PC-3 (cell line): ENCODE results near the gene PRMT6. TPM values are rescaled to one million over a fixed set of nuclear protein-coding genes. Genes with fewer than 3 reads are reported as not detected.

Experiments
- ATAC-seq: fragments of 200-7000 bp; cut with Tn5 transposase; 2 replicates; pipeline ENCODE4 v1.9.1; 2020; ENCODE audit warnings: mild to moderate bottlenecking, moderate library complexity
- Bru-seq: library from RNA; stranded (reverse); fragments of 400-500 nt; gene quantifications from one replicate; lab custom pipeline; 2021; lab: Mats Ljungman, UMichigan
- BruChase-seq, 2 experiments: library from RNA; stranded (reverse); fragments of 400-500 nt; gene quantifications; one replicate each; lab custom pipeline; 2021; lab: Mats Ljungman, UMichigan
- BruUV-seq: library from RNA; stranded (reverse); fragments of 400-500 nt; replicated peaks from 2 replicates; lab custom pipeline; 2021; lab: Mats Ljungman, UMichigan
- CTCF ChIA-PET: fragments of 300-600 bp; sonication (Branson Sonifier 250); formaldehyde crosslinking; loops from one replicate; lab custom pipeline; 2022; ENCODE audit warnings: antibody characterized with exemption; lab: Charles Lee
- POLR2A ChIA-PET: fragments of 300-600 bp; sonication (Branson Sonifier 250); formaldehyde crosslinking; loops from one replicate; lab custom pipeline; 2022; ENCODE audit warnings: antibody characterized with exemption; ENCODE audit not compliant: unreplicated experiment; lab: Charles Lee
- DNase-seq: peaks from one replicate; pipeline ENCODE4 v3.0.0-alpha.2; 2015
- H2AFZ ChIP-seq: fragments of 300-600 bp; sonication (generic); 2 replicates; pipeline ENCODE4 v1.6.0; 2016; ENCODE audit warnings: antibody characterized with exemption, low read length
- H3F3A ChIP-seq: fragments of 300-600 bp; sonication (generic); one replicate; pipeline ENCODE4 v1.6.0; 2017; ENCODE audit warnings: antibody characterized with exemption, low read length, control low read depth, mild to moderate bottlenecking; ENCODE audit not compliant: unreplicated experiment
- H3K27ac ChIP-seq: fragments of 300-600 bp; sonication (generic); 2 replicates; pipeline ENCODE4 v1.5.1; 2016; ENCODE audit warnings: mild to moderate bottlenecking, low read length
- H3K27me3 ChIP-seq: fragments of 300-600 bp; sonication (generic); 2 replicates; pipeline ENCODE4 v1.6.1; 2016; ENCODE audit warnings: low read length, mixed read lengths
- H3K36me3 ChIP-seq: fragments of 300-600 bp; sonication (generic); 2 replicates; pipeline ENCODE4 v1.6.1; 2016; ENCODE audit warnings: low read depth, mixed run types, low read length, mixed read lengths
- H3K4me1 ChIP-seq: fragments of 300-600 bp; sonication (generic); 2 replicates; pipeline ENCODE4 v1.5.1; 2016; ENCODE audit warnings: low read length; ENCODE audit not compliant: insufficient read depth
- H3K4me2 ChIP-seq: fragments of 300-600 bp; sonication (generic); 2 replicates; pipeline ENCODE4 v1.6.0; 2016; ENCODE audit warnings: low read length
- H3K4me3 ChIP-seq: fragments of 300-600 bp; sonication (generic); 2 replicates; pipeline ENCODE4 v1.5.1; 2016; ENCODE audit warnings: mild to moderate bottlenecking, low read length, mixed read lengths
- H3K79me2 ChIP-seq: fragments of 300-600 bp; sonication (generic); 2 replicates; pipeline ENCODE4 v1.6.1; 2017; ENCODE audit warnings: low read length, mixed read lengths
- H3K9ac ChIP-seq: fragments of 300-600 bp; sonication (generic); 2 replicates; pipeline ENCODE4 v1.6.0; 2016; ENCODE audit warnings: mild to moderate bottlenecking, low read length
- H3K9me2 ChIP-seq: fragments of 300-600 bp; sonication (generic); replicated peaks from 2 replicates; pipeline ENCODE4 v1.6.1; 2016; ENCODE audit warnings: mixed run types, low read length, mixed read lengths
- H3K9me3 ChIP-seq: fragments of 300-600 bp; sonication (generic); 2 replicates; pipeline ENCODE4 v1.6.1; 2016; ENCODE audit warnings: low read length, mixed read lengths
- H4K20me1 ChIP-seq: fragments of 300-600 bp; sonication (generic); 2 replicates; pipeline ENCODE4 v1.6.1; 2016; ENCODE audit warnings: low read length, mixed read lengths
- CTCF ChIP-seq: fragments of 300-600 bp; sonication (generic); conservative IDR thresholded peaks from 2 replicates; pipeline ENCODE4 v1.5.1; 2017; ENCODE audit warnings: antibody characterized with exemption, low read depth, mild to moderate bottlenecking, low read length
- EZH2 ChIP-seq: fragments of 300-600 bp; sonication (generic); IDR thresholded peaks from one replicate; pipeline ENCODE4 v1.6.1; 2017; ENCODE audit warnings: antibody characterized with exemption, mild to moderate bottlenecking, low read length; ENCODE audit not compliant: unreplicated experiment
- EZH2phosphoT487 ChIP-seq: fragments of 300-600 bp; sonication (generic); IDR thresholded peaks from 2 replicates; pipeline ENCODE4 v1.6.1; 2018; ENCODE audit warnings: mild to moderate bottlenecking, antibody characterized with exemption, low read length, borderline replicate concordance
- intact Hi-C: fragments of 100-400 bp; cut with micrococcal nuclease; formaldehyde crosslinking; loops from 2 replicates; pipeline ENCODE4 v1.9.0; 2023
- long read RNA-seq: library from polyadenylated mRNA; unstranded; transcript quantifications from one replicate; pipeline ENCODE4 v2.0.0, GENCODE V29; 2021; ENCODE audit not compliant: unreplicated experiment
- total RNA-seq: library from RNA; depleted of rRNA; stranded (reverse); fragments of >200 nt; gene quantifications from 2 replicates; pipeline ENCODE4 v1.2.3, GENCODE V29; 2014; rRNA removed

The PRMT6 gene
- total RNA-seq (20.5 and 20.7 TPM in 2 replicates), Bru-seq, nascent RNA (percentile 83 among the genes with signal in this experiment), BruChase-seq, experiment 1, labeled RNA remaining after a 6-hour chase (percentile 90 among the genes with signal in this experiment), BruChase-seq, experiment 2, labeled RNA remaining after a 2-hour chase (percentile 94 among the genes with signal in this experiment)
- long read RNA-seq, transcript PRMT6-201 (1 exons, 2,616 nt) = major isoform, 84 of 87 reads
- long read RNA-seq, partial matches to known transcripts = 0 of 87 reads
- long read RNA-seq, other reads (novel, unspliced or antisense) = 3 of 87 reads

GRCh38 chr1:107056426-107057196 is at the start of gene PRMT6:
Gene PRMT6 (plus strand): TSS chr1:107056674. CDS start chr1:107056716, 42 bp downstream.
- ChIA-PET POLR2A (interaction anchor here (0.5 to 0.6 kb wide), 2 partner anchors 20 to 84 kb away, joined by 3 to 4 read pairs; no protein-coding TSS in a partner anchor), CTCF (interaction anchor here (0.6 to 1.2 kb wide), 2 partner anchors 85 to 86 kb away, joined by 3 to 4 read pairs; no protein-coding TSS in a partner anchor)
- peak within 1 kb of the TSS; percentile 99 for H3K4me2 ChIP-seq
- no peaks in the 10 kb centered on the region for H3K9me3 ChIP-seq
- H3K9ac ChIP-seq = peak within 1 kb of the TSS; percentile 92
- peaks cover 37% of the 10 kb centered on the region for H3K79me2 ChIP-seq
- H3K4me3 ChIP-seq = peak within 1 kb of the TSS; percentile 97
- TSS peak; percentile 81 for BruUV-seq
- intact Hi-C loops = no loop called here
- H3K36me3 ChIP-seq = peaks cover 10% of the 10 kb centered on the region
- no peaks in the 10 kb centered on the region for H4K20me1 ChIP-seq
- H3K27ac ChIP-seq = peak within 1 kb of the TSS; percentile 36
- peak; percentile 88 for ATAC-seq
- H3K27me3 ChIP-seq = no peaks in the 10 kb centered on the region
- H3K9me2 ChIP-seq = no peaks in the 10 kb centered on the region
- peak; percentile 79 for DNase-seq
- no peaks in the 10 kb centered on the region for H3F3A ChIP-seq
- TF ChIP-seq CTCF (0 out of 2 replicates have a peak, but pooled peaks have one; percentile 13), EZH2 (no peak)
- H2AFZ ChIP-seq = peak within 1 kb of the TSS; percentile 93
- H3K4me1 ChIP-seq = peaks cover 20% of the 10 kb centered on the region

DNA sequence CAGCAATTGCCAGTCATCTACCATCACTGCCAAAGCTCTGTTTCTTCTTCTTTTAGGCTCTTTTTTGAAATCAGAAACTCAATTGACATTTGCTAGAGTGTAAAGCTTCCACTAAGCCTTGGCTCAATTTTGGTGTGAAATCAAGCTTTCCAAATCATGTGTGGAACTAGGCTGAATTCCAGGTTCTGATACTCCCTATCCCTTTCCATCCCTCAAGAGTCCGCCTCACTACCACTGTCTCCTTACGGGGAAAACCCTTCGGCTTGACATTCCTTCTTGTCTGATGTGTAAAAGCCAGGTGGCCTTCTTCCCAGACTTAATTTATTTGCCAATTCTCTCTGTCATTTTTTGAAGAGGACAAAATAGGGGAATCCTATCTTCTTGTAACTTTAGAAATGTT is 47.2 kb upstream of the PRMT6 start:
- Histone ChIP-seq H3K9me3 (no peaks in the 10 kb centered on the region), H3K4me3 (no peak overlapping the region), H3F3A (no peaks in the 10 kb centered on the region), H3K27me3 (no peaks in the 10 kb centered on the region), H4K20me1 (no peaks in the 10 kb centered on the region), H3K27ac (no peak overlapping the region), H3K4me1 (no peaks in the 10 kb centered on the region), H3K9me2 (no peaks in the 10 kb centered on the region), H3K9ac (no peak overlapping the region), H2AFZ (no peak overlapping the region), H3K79me2 (no peaks in the 10 kb centered on the region), H3K4me2 (no peak overlapping the region), H3K36me3 (no peaks in the 10 kb centered on the region)
- DNase-seq (no peak), ATAC-seq (no peak)
- POLR2A ChIA-PET = no interaction called here
- no peak for TF ChIP-seq CTCF
- BruUV-seq = no TSS peak
- CTCF ChIA-PET = no interaction called here
- intact Hi-C loops = no loop called here

- H3K4me1 ChIP-seq = no peaks in the 10 kb centered on the region
- BruUV-seq = no TSS peak
Measured at GRCh38 chr1:107010582-107010981, 45.9 kb upstream of the PRMT6 start.

More at GRCh38 chr1:107010582-107010981, 45.9 kb upstream of the PRMT6 start:
- H3K27me3 ChIP-seq = no peaks in the 10 kb centered on the region
- no peaks in the 10 kb centered on the region for H3K9me2 ChIP-seq
- ChIA-PET POLR2A (no interaction called here), CTCF (interaction anchor here (0.6 kb wide), 1 partner anchor 241 kb away, joined by 3 read pairs; no protein-coding TSS in a partner anchor)
- no peak overlapping the region for H3K4me3 ChIP-seq
- H3K9me3 ChIP-seq = no peaks in the 10 kb centered on the region
- H3K27ac ChIP-seq = no peak overlapping the region
- ATAC-seq (no peak), DNase-seq (no peak)
- no peaks in the 10 kb centered on the region for H3K79me2 ChIP-seq
- H3K4me2 ChIP-seq = no peak overlapping the region
- no peak overlapping the region for H2AFZ ChIP-seq
- no peak for TF ChIP-seq CTCF
- no peak for TF ChIP-seq EZH2phosphoT487
- TF ChIP-seq EZH2 = no peak
- no peak overlapping the region for H3K9ac ChIP-seq
- H3K36me3 ChIP-seq = no peaks in the 10 kb centered on the region
- intact Hi-C loops = no loop called here
- no peaks in the 10 kb centered on the region for H3F3A ChIP-seq
- no peaks in the 10 kb centered on the region for H4K20me1 ChIP-seq
